ENCODE results near the gene RHPN2. TPM values are rescaled to one million over a fixed set of nuclear protein-coding genes. Genes with fewer than 3 reads are reported as not detected.

The RHPN2 gene
- total and polyA plus RNA-seq, 2 of the 8 experiments (the other 6 are each of a cell fraction or from before 2014, with no cell fraction given), result 22.8 to 31.1 TPM

DNA sequence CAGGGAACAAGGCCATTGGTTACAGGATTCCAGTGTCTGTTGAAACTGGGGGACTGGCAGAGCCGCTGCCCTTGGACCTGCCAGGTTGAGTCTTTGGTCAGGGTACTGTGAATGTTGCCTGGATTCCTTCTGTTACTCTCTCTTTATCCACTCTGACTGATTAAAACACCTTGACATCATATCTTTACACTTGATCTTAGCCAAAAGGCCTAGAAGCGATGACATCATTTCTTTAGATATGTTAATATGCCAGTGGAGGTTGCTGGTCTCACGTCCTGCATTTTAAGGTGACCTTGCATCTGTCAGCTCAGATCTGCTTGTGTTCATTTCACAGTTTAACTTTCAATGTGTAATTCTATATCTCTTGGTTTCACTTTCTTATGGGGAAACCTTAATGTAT, 25.5 kb upstream of the RHPN2 start:
- Histone ChIP-seq H3K9me3 (ENCODE audit: insufficient read depth in 2 of 2, low read depth in 1 of 2, low read length in 1 of 2) (no peaks in the 10 kb centered on the region), H3K14ac (ENCODE audit: insufficient read length) (no peak overlapping the region), H2BK120ac (replicated peaks; ENCODE audit: low read depth, low read length) (no peak overlapping the region), H2AFZ (ENCODE audit: low read length) (no peak overlapping the region), H2BK12ac (ENCODE audit: low read depth, low read length) (no peak overlapping the region), H2BK20ac (ENCODE audit: low read length) (no peak overlapping the region), H3K36me3 (ENCODE audit: control insufficient read depth in 2 of 4, insufficient read depth in 4 of 4, low read length in 3 of 4) (peaks cover 3 to 31% (median 10%) of the 10 kb centered on the region in 4 experiments; a peak in 6 of 8 replicates), H2BK5ac (ENCODE audit: low read depth, low read length) (no peak overlapping the region), H3K79me2 (ENCODE audit: control insufficient read depth in 1 of 2, insufficient read depth in 2 of 2, low read length in 2 of 2) (no peaks in the 10 kb centered on the region), H4K20me1 (replicated peaks in 1 of 2; ENCODE audit: control insufficient read depth in 1 of 2, insufficient read depth in 2 of 2, low read length in 2 of 2) (peaks cover 0 to 3% of the 10 kb centered on the region in 2 experiments), H3K4me3 (ENCODE audit: extremely low read depth in 1 of 4, insufficient read depth in 2 of 4, low read depth in 3 of 4, low read length in 4 of 4) (no peak overlapping the region), H3K4me2 (ENCODE audit: insufficient read depth in 1 of 2, low read depth in 2 of 2, low read length in 2 of 2) (no peak overlapping the region), H3K18ac (ENCODE audit: extremely low read depth, low read length) (no peak overlapping the region), H4K8ac (ENCODE audit: extremely low read depth, insufficient read depth, low read length) (no peak overlapping the region), H4K91ac (replicated peaks; ENCODE audit: insufficient read length, low read length) (no peak overlapping the region), H3K79me1 (ENCODE audit: low read depth, low read length) (no peaks in the 10 kb centered on the region), H3K9ac (replicated peaks in 1 of 4; ENCODE audit: extremely low read depth in 1 of 4, low read depth in 3 of 4, low read length in 3 of 4) (no peak overlapping the region), H4K5ac (ENCODE audit: insufficient read length, low read depth, low read length) (no peak overlapping the region), H2BK15ac (ENCODE audit: low read length) (no peak overlapping the region), H2AK5ac (ENCODE audit: low read depth, low read length) (no peak overlapping the region), H3K27me3 (replicated peaks in 1 of 4; ENCODE audit: control insufficient read depth in 3 of 4, extremely low read depth in 1 of 4, insufficient read depth in 3 of 4, low read length in 3 of 4) (no peaks in the 10 kb centered on the region), H3K4ac (replicated peaks; ENCODE audit: insufficient read length, low read depth, low read length) (no peak overlapping the region), H3K4me1 (replicated peaks in 1 of 4; ENCODE audit: control insufficient read depth in 3 of 4, insufficient read depth in 4 of 4, low read length in 3 of 4) (no peaks in the 10 kb centered on the region), H3K23me2 (ENCODE audit: low read depth, low read length) (no peaks in the 10 kb centered on the region), H3K56ac (replicated peaks; ENCODE audit: insufficient read length, low read depth, low read length) (no peak overlapping the region), H3K27ac (ENCODE audit: low read depth, low read length) (no peak overlapping the region), H3K23ac (ENCODE audit: insufficient read length) (no peak overlapping the region)
- TF ChIP-seq SRF (IDR thresholded peaks at IDR 0.05; ENCODE audit: low read depth, low read length) (no peak), KDM1A (IDR thresholded peaks at IDR 0.05; ENCODE audit: borderline replicate concordance, low read length) (no peak), BACH1 (IDR thresholded peaks at IDR 0.05; ENCODE audit: low read length) (no peak), JUND (IDR thresholded peaks at IDR 0.05; ENCODE audit: low read length) (peak; percentile 54; the same call in 1 of the 2 replicates), JUN (IDR thresholded peaks at IDR 0.05; ENCODE audit: low read depth, low read length) (peak; percentile 27; the same call in 1 of the 2 replicates), EGR1 (IDR thresholded peaks at IDR 0.05; ENCODE audit: borderline replicate concordance, low read depth, low read length) (no peak), PHF8 (conservative IDR thresholded peaks at IDR 0.05; ENCODE audit: low read depth, low read length) (no peak), SAP30 (IDR thresholded peaks at IDR 0.05; ENCODE audit: insufficient read depth, insufficient replicate concordance, low read length) (no peak), FOSL1 (IDR thresholded peaks at IDR 0.05; ENCODE audit: insufficient read depth, low read depth, low read length) (no peak)
- TF ChIP-seq, protein P1, sequence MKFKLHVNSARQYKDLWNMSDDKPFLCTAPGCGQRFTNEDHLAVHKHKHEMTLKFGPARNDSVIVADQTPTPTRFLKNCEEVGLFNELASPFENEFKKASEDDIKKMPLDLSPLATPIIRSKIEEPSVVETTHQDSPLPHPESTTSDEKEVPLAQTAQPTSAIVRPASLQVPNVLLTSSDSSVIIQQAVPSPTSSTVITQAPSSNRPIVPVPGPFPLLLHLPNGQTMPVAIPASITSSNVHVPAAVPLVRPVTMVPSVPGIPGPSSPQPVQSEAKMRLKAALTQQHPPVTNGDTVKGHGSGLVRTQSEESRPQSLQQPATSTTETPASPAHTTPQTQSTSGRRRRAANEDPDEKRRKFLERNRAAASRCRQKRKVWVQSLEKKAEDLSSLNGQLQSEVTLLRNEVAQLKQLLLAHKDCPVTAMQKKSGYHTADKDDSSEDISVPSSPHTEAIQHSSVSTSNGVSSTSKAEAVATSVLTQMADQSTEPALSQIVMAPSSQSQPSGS (IDR thresholded peaks at IDR 0.05; ENCODE audit: low read length), result no peak
- POLR2A ChIA-PET (ENCODE audit: partially characterized antibody), result no interaction called here
- 70% methylated on average over 3 of the region's 3 CpGs; no CpG with 5 or more reads in 1 of the 2 experiments for WGBS, 2 experiments (ENCODE audit: extremely low coverage in 1 of 2, insufficient coverage in 1 of 2, insufficient read length in 1 of 2, insufficient replicate concordance in 2 of 2, low coverage in 1 of 2, low lambda C conversion rate in 2 of 2, missing lambda C conversion rate in 1 of 2)
- DNase-seq (ENCODE audit: low read depth in 1 of 2, low spot score in 2 of 2) (no peak), FAIRE-seq (no peak)
- CTCF ChIA-PET (ENCODE audit: partially characterized antibody), result interaction anchor here (1.0 to 1.3 kb wide), 2 partner anchors 19 to 28 kb away, joined by 3 read pairs; no protein-coding TSS in a partner anchor
